Osteoblast (primary cell): ENCODE measurements around the gene CHCHD4. TPM values are rescaled to one million over a fixed set of nuclear protein-coding genes. Genes with fewer than 3 reads are reported as not detected.

Source experiments
- DNase-seq: peaks from one replicate; pipeline ENCODE4 v3.0.0; 2011; ENCODE audit warnings: low spot score, mixed read lengths; ENCODE audit not compliant: insufficient read length; ENCODE audit errors: missing footprints
- H2AFZ ChIP-seq: 2 replicates; pipeline ENCODE4 v1.6.0; 2011; ENCODE audit warnings: mild to moderate bottlenecking, low read length
- H3K27ac ChIP-seq: 2 replicates; pipeline ENCODE4 v1.5.1; 2011; ENCODE audit warnings: mild to moderate bottlenecking, low read depth, low read length, moderate library complexity
- H3K27me3 ChIP-seq: 2 replicates; pipeline ENCODE4 v1.6.0; 2012; ENCODE audit warnings: mild to moderate bottlenecking, control low read depth, inconsistent platforms, low read length, moderate library complexity; ENCODE audit not compliant: insufficient read depth
- H3K36me3 ChIP-seq: 2 replicates; pipeline ENCODE4 v1.5.1; 2011; ENCODE audit warnings: mild to moderate bottlenecking, low read length, control low read depth, moderate library complexity; ENCODE audit not compliant: insufficient read depth
- H3K4me1 ChIP-seq: 2 replicates; pipeline ENCODE4 v1.5.1; 2011; ENCODE audit warnings: mild to moderate bottlenecking, low read length, control low read depth, moderate library complexity; ENCODE audit not compliant: insufficient read depth
- H3K4me2 ChIP-seq: 2 replicates; pipeline ENCODE4 v1.6.0; 2011; ENCODE audit warnings: mild to moderate bottlenecking, low read length; ENCODE audit not compliant: insufficient read depth
- H3K4me3 ChIP-seq: fragments of 200-600 bp; sonication (generic); 3 replicates; pipeline ENCODE4 v1.5.1; 2012; ENCODE audit warnings: mild to moderate bottlenecking, low read length, inconsistent platforms; ENCODE audit not compliant: insufficient read depth
- H3K79me2 ChIP-seq: 2 replicates; pipeline ENCODE4 v1.6.0; 2012; ENCODE audit warnings: mild to moderate bottlenecking, low read length, control low read depth, inconsistent platforms; ENCODE audit not compliant: insufficient read depth
- H3K9me3 ChIP-seq: 2 replicates; pipeline ENCODE4 v1.5.1; 2011; ENCODE audit warnings: low read depth, low read length, control low read depth
- H4K20me1 ChIP-seq: 2 replicates; pipeline ENCODE4 v1.6.0; 2012; ENCODE audit warnings: mild to moderate bottlenecking, low read length, control low read depth; ENCODE audit not compliant: insufficient read depth
- total RNA-seq: library from RNA; depleted of rRNA; stranded (reverse); fragments of >200 nt; gene quantifications from 2 replicates; pipeline ENCODE4 v1.2.3, GENCODE V29; 2012
- TF ChIP-seq, protein P1 (sequence below): IDR thresholded peaks from 2 replicates; pipeline ENCODE4 v1.5.1; 2011; ENCODE audit warnings: mild to moderate bottlenecking, low read depth, low read length, moderate library complexity; ENCODE audit errors: extremely low read depth

CHCHD4 gene
- total RNA-seq, 1 donor: 10.1 TPM

GRCh38 chr3:14169435-14169834 lies 44.8 kb upstream of the CHCHD4 start:
- Histone ChIP-seq H3K27ac (no peak overlapping the region), H3K4me1 (peaks cover 19% of the 10 kb centered on the region), H2AFZ (no peak overlapping the region), H3K4me3 (no peak overlapping the region), H3K79me2 (peaks cover 13% of the 10 kb centered on the region), H3K9me3 (no peaks in the 10 kb centered on the region), H3K36me3 (peaks cover 79% of the 10 kb centered on the region), H3K27me3 (no peaks in the 10 kb centered on the region), H4K20me1 (peaks cover 7% of the 10 kb centered on the region), H3K4me2 (no peak overlapping the region)
- TF ChIP-seq, protein P1, sequence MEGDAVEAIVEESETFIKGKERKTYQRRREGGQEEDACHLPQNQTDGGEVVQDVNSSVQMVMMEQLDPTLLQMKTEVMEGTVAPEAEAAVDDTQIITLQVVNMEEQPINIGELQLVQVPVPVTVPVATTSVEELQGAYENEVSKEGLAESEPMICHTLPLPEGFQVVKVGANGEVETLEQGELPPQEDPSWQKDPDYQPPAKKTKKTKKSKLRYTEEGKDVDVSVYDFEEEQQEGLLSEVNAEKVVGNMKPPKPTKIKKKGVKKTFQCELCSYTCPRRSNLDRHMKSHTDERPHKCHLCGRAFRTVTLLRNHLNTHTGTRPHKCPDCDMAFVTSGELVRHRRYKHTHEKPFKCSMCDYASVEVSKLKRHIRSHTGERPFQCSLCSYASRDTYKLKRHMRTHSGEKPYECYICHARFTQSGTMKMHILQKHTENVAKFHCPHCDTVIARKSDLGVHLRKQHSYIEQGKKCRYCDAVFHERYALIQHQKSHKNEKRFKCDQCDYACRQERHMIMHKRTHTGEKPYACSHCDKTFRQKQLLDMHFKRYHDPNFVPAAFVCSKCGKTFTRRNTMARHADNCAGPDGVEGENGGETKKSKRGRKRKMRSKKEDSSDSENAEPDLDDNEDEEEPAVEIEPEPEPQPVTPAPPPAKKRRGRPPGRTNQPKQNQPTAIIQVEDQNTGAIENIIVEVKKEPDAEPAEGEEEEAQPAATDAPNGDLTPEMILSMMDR: no peak
- DNase-seq: no peak

- TF ChIP-seq, protein P1: no peak
- Histone ChIP-seq H3K36me3 (peaks cover 94% of the 10 kb centered on the region), H3K4me1 (peaks cover 16% of the 10 kb centered on the region), H3K79me2 (no peaks in the 10 kb centered on the region), H3K27me3 (no peaks in the 10 kb centered on the region), H3K9me3 (peaks cover under 1% of the 10 kb centered on the region), H3K4me2 (no peak overlapping the region), H3K27ac (no peak overlapping the region), H2AFZ (no peak overlapping the region), H4K20me1 (peaks cover 7% of the 10 kb centered on the region), H3K4me3 (no peak overlapping the region)
- DNase-seq: no peak
Measured at GRCh38 chr3:14166877-14167603, 42.4 kb upstream of the CHCHD4 start.

DNA sequence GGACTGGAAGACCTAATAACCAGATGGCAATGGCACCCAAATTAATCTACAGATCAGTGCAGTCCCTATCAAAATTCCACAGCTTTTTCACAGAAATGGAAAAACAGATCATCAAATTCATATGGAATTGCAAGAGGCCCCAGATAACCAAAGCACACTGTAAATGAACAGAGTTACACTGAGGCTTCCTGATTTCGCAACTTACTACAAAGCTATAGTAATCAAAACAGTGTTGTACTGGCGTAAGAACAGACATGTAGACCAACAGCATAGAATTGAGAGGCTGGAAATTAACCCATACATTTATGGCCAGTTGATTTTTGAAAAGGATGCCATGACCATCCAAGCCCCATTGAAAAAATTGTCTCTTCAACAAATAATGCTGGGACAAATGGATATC lies 37.5 kb upstream of the CHCHD4 start:
- TF ChIP-seq, protein P1: no peak
- Histone ChIP-seq H3K4me1 (no peaks in the 10 kb centered on the region), H3K79me2 (no peaks in the 10 kb centered on the region), H3K36me3 (peaks cover 94% of the 10 kb centered on the region), H4K20me1 (peaks cover 3% of the 10 kb centered on the region), H3K4me3 (no peak overlapping the region), H3K9me3 (peaks cover 6% of the 10 kb centered on the region), H3K4me2 (no peak overlapping the region), H2AFZ (no peak overlapping the region), H3K27ac (no peak overlapping the region), H3K27me3 (no peaks in the 10 kb centered on the region)
- no peak for DNase-seq

GRCh38 chr3:14161282-14161681 lies 36.6 kb upstream of the CHCHD4 start:
- peaks cover 6% of the 10 kb centered on the region for H3K9me3 ChIP-seq
- H3K4me3 ChIP-seq: no peak overlapping the region
- TF ChIP-seq, protein P1: no peak
- H3K4me1 ChIP-seq: no peaks in the 10 kb centered on the region
- H3K36me3 ChIP-seq: peaks cover 95% of the 10 kb centered on the region
- H3K4me2 ChIP-seq: no peak overlapping the region
- no peaks in the 10 kb centered on the region for H3K27me3 ChIP-seq
- peaks cover 3% of the 10 kb centered on the region for H4K20me1 ChIP-seq
- no peak overlapping the region for H3K27ac ChIP-seq
- no peak overlapping the region for H2AFZ ChIP-seq
- no peaks in the 10 kb centered on the region for H3K79me2 ChIP-seq
- no peak for DNase-seq
